ENCODE results near the gene TMEM41A.

DNA sequence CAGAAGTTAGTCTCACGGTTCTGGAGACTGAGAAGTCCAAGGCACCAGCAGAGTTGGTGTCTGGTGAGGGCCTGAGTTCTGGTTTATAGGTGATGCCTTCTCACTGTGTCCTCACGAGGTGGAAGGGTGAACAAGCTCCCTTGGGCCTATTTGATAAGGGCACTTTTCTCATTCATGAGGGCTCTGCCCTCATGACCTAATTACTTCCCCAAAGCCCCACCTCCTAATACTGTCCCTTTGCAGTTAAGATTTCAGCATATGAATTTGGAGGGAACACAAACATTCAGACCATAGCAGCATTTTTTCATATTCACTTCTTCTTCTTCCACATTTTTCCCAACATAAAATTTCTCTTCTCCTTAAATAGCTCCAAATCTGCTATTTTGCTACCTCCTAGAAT is 41.5 kb downstream of the TMEM41A start:
- TF ChIP-seq, protein P1, sequence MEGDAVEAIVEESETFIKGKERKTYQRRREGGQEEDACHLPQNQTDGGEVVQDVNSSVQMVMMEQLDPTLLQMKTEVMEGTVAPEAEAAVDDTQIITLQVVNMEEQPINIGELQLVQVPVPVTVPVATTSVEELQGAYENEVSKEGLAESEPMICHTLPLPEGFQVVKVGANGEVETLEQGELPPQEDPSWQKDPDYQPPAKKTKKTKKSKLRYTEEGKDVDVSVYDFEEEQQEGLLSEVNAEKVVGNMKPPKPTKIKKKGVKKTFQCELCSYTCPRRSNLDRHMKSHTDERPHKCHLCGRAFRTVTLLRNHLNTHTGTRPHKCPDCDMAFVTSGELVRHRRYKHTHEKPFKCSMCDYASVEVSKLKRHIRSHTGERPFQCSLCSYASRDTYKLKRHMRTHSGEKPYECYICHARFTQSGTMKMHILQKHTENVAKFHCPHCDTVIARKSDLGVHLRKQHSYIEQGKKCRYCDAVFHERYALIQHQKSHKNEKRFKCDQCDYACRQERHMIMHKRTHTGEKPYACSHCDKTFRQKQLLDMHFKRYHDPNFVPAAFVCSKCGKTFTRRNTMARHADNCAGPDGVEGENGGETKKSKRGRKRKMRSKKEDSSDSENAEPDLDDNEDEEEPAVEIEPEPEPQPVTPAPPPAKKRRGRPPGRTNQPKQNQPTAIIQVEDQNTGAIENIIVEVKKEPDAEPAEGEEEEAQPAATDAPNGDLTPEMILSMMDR (conservative IDR thresholded peaks at IDR 0.05; ENCODE audit: low read depth in 2 of 2): no peak
- TF ChIP-seq EZH2phosphoT487 (IDR thresholded peaks at IDR 0.05; ENCODE audit: unreplicated experiment) (no peak), POLR2AphosphoS5 (IDR thresholded peaks at IDR 0.05; ENCODE audit: low read depth) (no peak), CREB1 (CRISPR knock-in tag; IDR thresholded peaks at IDR 0.05; ENCODE audit: low read depth) (no peak), EZH2 (IDR thresholded peaks at IDR 0.05; ENCODE audit: low read depth, unreplicated experiment) (no peak), NANOG (IDR thresholded peaks at IDR 0.05; ENCODE audit: borderline replicate concordance) (no peak), JUNB (IDR thresholded peaks at IDR 0.05; ENCODE audit: unreplicated experiment) (no peak), ZNF331 (CRISPR knock-in tag; IDR thresholded peaks at IDR 0.05; ENCODE audit: low read depth) (no peak)
- TF ChIP-seq, protein P2, sequence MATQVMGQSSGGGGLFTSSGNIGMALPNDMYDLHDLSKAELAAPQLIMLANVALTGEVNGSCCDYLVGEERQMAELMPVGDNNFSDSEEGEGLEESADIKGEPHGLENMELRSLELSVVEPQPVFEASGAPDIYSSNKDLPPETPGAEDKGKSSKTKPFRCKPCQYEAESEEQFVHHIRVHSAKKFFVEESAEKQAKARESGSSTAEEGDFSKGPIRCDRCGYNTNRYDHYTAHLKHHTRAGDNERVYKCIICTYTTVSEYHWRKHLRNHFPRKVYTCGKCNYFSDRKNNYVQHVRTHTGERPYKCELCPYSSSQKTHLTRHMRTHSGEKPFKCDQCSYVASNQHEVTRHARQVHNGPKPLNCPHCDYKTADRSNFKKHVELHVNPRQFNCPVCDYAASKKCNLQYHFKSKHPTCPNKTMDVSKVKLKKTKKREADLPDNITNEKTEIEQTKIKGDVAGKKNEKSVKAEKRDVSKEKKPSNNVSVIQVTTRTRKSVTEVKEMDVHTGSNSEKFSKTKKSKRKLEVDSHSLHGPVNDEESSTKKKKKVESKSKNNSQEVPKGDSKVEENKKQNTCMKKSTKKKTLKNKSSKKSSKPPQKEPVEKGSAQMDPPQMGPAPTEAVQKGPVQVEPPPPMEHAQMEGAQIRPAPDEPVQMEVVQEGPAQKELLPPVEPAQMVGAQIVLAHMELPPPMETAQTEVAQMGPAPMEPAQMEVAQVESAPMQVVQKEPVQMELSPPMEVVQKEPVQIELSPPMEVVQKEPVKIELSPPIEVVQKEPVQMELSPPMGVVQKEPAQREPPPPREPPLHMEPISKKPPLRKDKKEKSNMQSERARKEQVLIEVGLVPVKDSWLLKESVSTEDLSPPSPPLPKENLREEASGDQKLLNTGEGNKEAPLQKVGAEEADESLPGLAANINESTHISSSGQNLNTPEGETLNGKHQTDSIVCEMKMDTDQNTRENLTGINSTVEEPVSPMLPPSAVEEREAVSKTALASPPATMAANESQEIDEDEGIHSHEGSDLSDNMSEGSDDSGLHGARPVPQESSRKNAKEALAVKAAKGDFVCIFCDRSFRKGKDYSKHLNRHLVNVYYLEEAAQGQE (IDR thresholded peaks at IDR 0.05; ENCODE audit: unreplicated experiment): no peak
- TF ChIP-seq, protein P3, sequence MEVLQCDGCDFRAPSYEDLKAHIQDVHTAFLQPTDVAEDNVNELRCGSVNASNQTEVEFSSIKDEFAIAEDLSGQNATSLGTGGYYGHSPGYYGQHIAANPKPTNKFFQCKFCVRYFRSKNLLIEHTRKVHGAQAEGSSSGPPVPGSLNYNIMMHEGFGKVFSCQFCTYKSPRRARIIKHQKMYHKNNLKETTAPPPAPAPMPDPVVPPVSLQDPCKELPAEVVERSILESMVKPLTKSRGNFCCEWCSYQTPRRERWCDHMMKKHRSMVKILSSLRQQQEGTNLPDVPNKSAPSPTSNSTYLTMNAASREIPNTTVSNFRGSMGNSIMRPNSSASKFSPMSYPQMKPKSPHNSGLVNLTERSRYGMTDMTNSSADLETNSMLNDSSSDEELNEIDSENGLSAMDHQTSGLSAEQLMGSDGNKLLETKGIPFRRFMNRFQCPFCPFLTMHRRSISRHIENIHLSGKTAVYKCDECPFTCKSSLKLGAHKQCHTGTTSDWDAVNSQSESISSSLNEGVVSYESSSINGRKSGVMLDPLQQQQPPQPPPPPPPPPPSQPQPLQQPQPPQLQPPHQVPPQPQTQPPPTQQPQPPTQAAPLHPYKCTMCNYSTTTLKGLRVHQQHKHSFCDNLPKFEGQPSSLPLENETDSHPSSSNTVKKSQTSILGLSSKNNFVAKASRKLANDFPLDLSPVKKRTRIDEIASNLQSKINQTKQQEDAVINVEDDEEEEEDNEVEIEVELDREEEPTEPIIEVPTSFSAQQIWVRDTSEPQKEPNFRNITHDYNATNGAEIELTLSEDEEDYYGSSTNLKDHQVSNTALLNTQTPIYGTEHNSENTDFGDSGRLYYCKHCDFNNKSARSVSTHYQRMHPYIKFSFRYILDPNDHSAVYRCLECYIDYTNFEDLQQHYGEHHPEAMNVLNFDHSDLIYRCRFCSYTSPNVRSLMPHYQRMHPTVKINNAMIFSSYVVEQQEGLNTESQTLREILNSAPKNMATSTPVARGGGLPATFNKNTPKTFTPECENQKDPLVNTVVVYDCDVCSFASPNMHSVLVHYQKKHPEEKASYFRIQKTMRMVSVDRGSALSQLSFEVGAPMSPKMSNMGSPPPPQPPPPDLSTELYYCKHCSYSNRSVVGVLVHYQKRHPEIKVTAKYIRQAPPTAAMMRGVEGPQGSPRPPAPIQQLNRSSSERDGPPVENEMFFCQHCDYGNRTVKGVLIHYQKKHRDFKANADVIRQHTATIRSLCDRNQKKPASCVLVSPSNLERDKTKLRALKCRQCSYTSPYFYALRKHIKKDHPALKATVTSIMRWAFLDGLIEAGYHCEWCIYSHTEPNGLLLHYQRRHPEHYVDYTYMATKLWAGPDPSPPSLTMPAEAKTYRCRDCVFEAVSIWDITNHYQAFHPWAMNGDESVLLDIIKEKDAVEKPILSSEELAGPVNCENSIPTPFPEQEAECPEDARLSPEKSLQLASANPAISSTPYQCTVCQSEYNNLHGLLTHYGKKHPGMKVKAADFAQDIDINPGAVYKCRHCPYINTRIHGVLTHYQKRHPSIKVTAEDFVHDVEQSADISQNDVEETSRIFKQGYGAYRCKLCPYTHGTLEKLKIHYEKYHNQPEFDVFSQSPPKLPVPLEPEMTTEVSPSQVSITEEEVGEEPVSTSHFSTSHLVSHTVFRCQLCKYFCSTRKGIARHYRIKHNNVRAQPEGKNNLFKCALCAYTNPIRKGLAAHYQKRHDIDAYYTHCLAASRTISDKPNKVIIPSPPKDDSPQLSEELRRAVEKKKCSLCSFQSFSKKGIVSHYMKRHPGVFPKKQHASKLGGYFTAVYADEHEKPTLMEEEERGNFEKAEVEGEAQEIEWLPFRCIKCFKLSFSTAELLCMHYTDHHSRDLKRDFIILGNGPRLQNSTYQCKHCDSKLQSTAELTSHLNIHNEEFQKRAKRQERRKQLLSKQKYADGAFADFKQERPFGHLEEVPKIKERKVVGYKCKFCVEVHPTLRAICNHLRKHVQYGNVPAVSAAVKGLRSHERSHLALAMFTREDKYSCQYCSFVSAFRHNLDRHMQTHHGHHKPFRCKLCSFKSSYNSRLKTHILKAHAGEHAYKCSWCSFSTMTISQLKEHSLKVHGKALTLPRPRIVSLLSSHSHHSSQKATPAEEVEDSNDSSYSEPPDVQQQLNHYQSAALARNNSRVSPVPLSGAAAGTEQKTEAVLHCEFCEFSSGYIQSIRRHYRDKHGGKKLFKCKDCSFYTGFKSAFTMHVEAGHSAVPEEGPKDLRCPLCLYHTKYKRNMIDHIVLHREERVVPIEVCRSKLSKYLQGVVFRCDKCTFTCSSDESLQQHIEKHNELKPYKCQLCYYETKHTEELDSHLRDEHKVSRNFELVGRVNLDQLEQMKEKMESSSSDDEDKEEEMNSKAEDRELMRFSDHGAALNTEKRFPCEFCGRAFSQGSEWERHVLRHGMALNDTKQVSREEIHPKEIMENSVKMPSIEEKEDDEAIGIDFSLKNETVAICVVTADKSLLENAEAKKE (CRISPR knock-in tag; IDR thresholded peaks at IDR 0.05): no peak
